Type B pancreatic cell (in vitro differentiated cells): ENCODE measurements around the gene JAKMIP1. TPM values are rescaled to one million over a fixed set of nuclear protein-coding genes. Genes with fewer than 3 reads are reported as not detected.

ENCODE experiments used
- DNase-seq: peaks from one replicate; pipeline ENCODE4 v3.0.0; 2021; ENCODE audit warnings: mixed read lengths; ENCODE audit not compliant: unreplicated experiment; ENCODE audit errors: extremely low spot score
- H3K27ac Mint-ChIP-seq: 2 replicates; pipeline ENCODE4 v1.8.0; 2021; ENCODE audit warnings: mild to moderate bottlenecking, mixed read lengths
- H3K27me3 Mint-ChIP-seq: 2 replicates; pipeline ENCODE4 v1.8.0; 2021; ENCODE audit warnings: mixed read lengths
- H3K36me3 Mint-ChIP-seq: 2 replicates; pipeline ENCODE4 v1.8.0; 2021; ENCODE audit warnings: mixed read lengths
- H3K4me1 Mint-ChIP-seq: one replicate; pipeline ENCODE4 v1.8.0; 2021; ENCODE audit warnings: mixed read lengths; ENCODE audit not compliant: unreplicated experiment
- H3K4me3 Mint-ChIP-seq: 2 replicates; pipeline ENCODE4 v1.8.0; 2021; ENCODE audit warnings: mild to moderate bottlenecking, mixed read lengths
- H3K9me3 Mint-ChIP-seq: 2 replicates; pipeline ENCODE4 v1.8.0; 2021; ENCODE audit warnings: mixed read lengths
- total RNA-seq: library from RNA; stranded (reverse); gene quantifications from 2 replicates; pipeline ENCODE4 v1.2.1, GENCODE V29; 2021; ENCODE audit warnings: low replicate concordance
- TF ChIP-seq, protein P1 (sequence below): fragments of 200-600 bp; sonication (generic); conservative IDR thresholded peaks from 2 replicates; pipeline ENCODE4 v1.5.0; 2021; ENCODE audit warnings: antibody characterized with exemption, mild to moderate bottlenecking

JAKMIP1 gene
- total RNA-seq, 1 donor from 2014 or later = 0.89 TPM

GRCh38 chr4:6086846-6087245 lies 113.5 kb downstream of the JAKMIP1 start:
- TF ChIP-seq, protein P1, sequence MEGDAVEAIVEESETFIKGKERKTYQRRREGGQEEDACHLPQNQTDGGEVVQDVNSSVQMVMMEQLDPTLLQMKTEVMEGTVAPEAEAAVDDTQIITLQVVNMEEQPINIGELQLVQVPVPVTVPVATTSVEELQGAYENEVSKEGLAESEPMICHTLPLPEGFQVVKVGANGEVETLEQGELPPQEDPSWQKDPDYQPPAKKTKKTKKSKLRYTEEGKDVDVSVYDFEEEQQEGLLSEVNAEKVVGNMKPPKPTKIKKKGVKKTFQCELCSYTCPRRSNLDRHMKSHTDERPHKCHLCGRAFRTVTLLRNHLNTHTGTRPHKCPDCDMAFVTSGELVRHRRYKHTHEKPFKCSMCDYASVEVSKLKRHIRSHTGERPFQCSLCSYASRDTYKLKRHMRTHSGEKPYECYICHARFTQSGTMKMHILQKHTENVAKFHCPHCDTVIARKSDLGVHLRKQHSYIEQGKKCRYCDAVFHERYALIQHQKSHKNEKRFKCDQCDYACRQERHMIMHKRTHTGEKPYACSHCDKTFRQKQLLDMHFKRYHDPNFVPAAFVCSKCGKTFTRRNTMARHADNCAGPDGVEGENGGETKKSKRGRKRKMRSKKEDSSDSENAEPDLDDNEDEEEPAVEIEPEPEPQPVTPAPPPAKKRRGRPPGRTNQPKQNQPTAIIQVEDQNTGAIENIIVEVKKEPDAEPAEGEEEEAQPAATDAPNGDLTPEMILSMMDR = no peak
- H3K4me1 Mint-ChIP-seq = no peaks in the 10 kb centered on the region
- no peak overlapping the region for H3K4me3 Mint-ChIP-seq
- H3K27ac Mint-ChIP-seq = no peak overlapping the region
- no peak for DNase-seq
- peaks cover 40% of the 10 kb centered on the region for H3K27me3 Mint-ChIP-seq
- no peaks in the 10 kb centered on the region for H3K36me3 Mint-ChIP-seq
- no peaks in the 10 kb centered on the region for H3K9me3 Mint-ChIP-seq

DNA sequence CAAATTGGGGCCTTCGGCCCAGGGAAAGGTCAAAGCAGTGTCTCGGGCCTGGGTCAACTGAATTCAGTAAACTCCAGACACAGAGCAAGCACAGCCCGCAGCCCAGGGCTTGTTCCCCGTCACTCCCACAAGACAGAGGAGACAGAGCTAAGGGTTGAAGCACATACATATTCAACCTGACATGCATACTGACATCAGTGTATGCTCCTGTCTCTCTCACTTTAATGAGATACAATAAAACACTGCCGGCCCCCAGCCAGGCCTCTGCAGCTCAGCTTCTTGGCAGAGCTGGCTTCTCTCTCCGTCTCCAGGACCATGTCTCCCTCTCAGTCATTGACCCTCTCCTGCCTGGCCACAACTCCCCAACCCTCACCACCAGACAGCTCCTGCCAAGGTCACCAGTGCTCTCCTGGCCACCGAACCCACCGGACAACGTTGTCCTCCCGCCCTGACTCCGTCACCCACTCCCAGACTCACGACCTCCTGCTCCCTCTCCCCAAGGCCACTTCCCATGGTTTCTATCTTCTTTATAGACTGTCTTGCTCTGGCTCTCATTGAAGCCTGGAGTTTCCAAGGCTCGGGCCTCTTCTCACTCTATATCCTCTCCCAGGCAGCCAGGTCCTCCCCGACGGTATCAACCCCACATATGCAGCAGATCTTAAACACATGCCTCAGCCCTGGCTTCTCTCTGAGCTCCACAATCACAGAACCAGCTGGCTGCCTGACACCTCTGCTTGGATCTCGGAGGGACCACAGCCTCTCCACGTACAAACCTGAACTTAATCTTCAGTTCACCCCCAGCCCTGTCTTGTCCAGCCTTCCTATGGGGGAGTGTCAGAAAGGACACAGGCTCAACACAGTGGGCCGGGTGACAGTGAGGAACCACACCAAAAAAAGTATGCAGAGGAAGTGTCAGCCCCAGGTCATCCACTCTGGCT lies 114.4 kb downstream of the JAKMIP1 start:
- no peaks in the 10 kb centered on the region for H3K36me3 Mint-ChIP-seq
- no peaks in the 10 kb centered on the region for H3K9me3 Mint-ChIP-seq
- H3K27ac Mint-ChIP-seq = no peak overlapping the region
- no peaks in the 10 kb centered on the region for H3K4me1 Mint-ChIP-seq
- TF ChIP-seq, protein P1 = no peak
- DNase-seq = no peak
- no peak overlapping the region for H3K4me3 Mint-ChIP-seq
- peaks cover 33% of the 10 kb centered on the region for H3K27me3 Mint-ChIP-seq

GRCh38 chr4:6085028-6085690 lies 115.2 kb downstream of the JAKMIP1 start:
- Mint-ChIP-seq H3K27ac (no peak overlapping the region), H3K27me3 (peaks cover 31% of the 10 kb centered on the region), H3K36me3 (no peaks in the 10 kb centered on the region), H3K4me3 (no peak overlapping the region), H3K4me1 (no peaks in the 10 kb centered on the region), H3K9me3 (no peaks in the 10 kb centered on the region)
- DNase-seq = no peak
- TF ChIP-seq, protein P1 = no peak

GRCh38 chr4:6079965-6080364 lies 120.4 kb downstream of the JAKMIP1 start:
- peaks cover 17% of the 10 kb centered on the region for H3K27me3 Mint-ChIP-seq
- H3K4me1 Mint-ChIP-seq = no peaks in the 10 kb centered on the region
- H3K4me3 Mint-ChIP-seq = no peak overlapping the region
- DNase-seq = no peak
- TF ChIP-seq, protein P1 = no peak
- H3K9me3 Mint-ChIP-seq = no peaks in the 10 kb centered on the region
- no peaks in the 10 kb centered on the region for H3K36me3 Mint-ChIP-seq
- H3K27ac Mint-ChIP-seq = no peak overlapping the region

- TF ChIP-seq, protein P1 = no peak
- no peak for DNase-seq
- H3K36me3 Mint-ChIP-seq = no peaks in the 10 kb centered on the region
- H3K27ac Mint-ChIP-seq = no peak overlapping the region
- H3K4me1 Mint-ChIP-seq = no peaks in the 10 kb centered on the region
- H3K9me3 Mint-ChIP-seq = no peaks in the 10 kb centered on the region
- no peak overlapping the region for H3K4me3 Mint-ChIP-seq
- H3K27me3 Mint-ChIP-seq = peaks cover 17% of the 10 kb centered on the region
Observed at GRCh38 chr4:6078560-6078959, 121.8 kb downstream of the JAKMIP1 start.
